Stimulated activated CD8-positive, alpha-beta memory T cell treated with anti-CD3 and anti-CD28 coated beads, Interleukin-15, amount 100 ng/mL, for 4 hours (primary cell): ENCODE results near the gene JARID2.

Source experiments
- DNase-seq, 2 donors: peaks; one replicate each; pipeline ENCODE4 v3.0.0-alpha.2; 2020; ENCODE audit warnings: low read depth in 2 of 2

Gene JARID2

GRCh38 chr6:15462717-15463525, 217.1 kb downstream of the JARID2 start:
- DNase-seq, result no peak

DNA sequence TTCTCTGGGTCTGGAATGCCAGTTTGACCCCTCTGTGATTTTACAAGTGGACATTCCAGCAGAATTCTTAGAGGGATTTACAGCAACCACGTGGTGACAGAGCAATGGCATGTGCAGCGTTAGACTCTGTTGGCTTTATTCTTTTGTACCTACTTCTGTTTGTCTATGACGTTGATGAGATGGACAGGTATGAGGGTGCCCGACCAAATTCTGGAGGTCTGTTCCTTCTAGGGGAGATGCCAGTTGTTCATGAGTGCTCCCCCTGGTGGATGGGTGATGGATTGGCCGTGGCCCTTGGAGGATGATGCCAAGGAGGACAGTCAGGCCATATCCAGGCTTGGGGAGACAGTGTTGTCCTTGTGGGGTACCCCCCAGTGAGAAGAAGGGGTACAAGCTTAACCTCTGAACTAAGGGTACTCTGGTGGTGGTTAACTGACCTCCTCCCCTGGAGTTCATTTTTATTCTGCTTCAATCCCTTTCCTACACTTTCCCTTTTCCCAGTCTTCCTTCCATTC, 218.4 kb downstream of the JARID2 start:
- peak in 1 of 2 donors; percentile 18 for DNase-seq

GRCh38 chr6:15465212-15465611, 219.3 kb downstream of the JARID2 start:
- no peak for DNase-seq

GRCh38 chr6:15470746-15471145, 224.9 kb downstream of the JARID2 start:
- no peak for DNase-seq

DNA sequence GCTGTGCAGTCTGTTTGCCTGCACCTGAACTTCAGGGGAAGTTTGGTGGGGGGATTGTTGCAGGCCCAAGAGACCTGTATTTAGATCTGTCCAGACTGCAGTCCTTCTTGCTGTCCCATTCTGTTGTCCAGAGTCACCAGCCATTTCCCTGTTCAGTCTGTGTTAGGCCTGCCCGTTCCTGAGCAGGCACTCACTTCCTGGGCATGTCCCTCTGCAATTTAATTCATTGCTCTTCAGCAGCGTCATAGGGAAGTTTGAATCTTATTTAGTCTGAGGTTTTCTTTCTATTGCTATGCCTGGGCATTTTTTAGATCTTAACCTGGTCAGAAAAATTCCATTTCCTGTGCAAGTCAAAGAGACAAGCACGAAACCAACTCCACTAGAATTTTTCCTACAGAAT, 226.8 kb downstream of the JARID2 start:
- DNase-seq, result no peak

- DNase-seq, result no peak
Observed at GRCh38 chr6:15473174-15473573, 227.3 kb downstream of the JARID2 start.

DNA sequence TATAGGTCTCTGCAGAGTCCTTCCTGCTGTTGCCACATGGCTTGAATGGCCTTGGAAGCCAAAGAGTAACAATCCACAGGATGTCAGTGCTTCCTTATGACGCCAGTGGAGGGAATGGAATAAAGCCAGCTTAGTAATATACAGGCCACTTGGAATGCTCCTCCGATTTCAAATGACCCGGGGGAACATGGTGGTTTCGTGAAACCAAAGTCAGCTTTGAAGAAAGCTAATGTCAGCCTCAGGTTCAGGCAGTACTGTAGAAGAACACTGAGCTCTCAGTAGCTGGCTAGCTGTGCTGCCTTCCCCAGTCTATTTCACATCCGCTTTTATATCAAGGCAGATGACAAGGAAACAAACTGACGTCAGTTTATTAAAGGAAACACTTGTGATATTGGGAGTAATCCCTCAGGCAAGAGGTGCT, 227.9 kb downstream of the JARID2 start:
- DNase-seq, result no peak

DNA sequence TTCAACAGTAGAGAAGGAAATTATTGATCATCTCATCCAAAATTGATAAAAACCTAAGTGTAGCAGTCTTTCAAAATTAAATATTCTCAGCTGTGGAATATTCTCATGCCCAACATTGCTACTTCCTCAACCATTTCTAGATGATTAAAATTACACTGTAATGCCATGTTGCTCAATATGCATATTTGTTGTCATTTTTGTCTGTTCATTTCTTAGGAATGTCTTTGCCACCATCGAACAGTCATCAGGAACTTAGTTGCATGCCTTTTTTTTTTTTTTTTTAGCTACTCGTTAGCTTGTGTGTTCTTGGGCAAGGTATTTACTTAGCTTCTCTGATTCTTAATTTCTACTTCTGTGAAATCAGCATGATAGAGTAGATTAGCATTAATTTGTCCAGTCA, 228.3 kb downstream of the JARID2 start:
- DNase-seq, result no peak

DNA sequence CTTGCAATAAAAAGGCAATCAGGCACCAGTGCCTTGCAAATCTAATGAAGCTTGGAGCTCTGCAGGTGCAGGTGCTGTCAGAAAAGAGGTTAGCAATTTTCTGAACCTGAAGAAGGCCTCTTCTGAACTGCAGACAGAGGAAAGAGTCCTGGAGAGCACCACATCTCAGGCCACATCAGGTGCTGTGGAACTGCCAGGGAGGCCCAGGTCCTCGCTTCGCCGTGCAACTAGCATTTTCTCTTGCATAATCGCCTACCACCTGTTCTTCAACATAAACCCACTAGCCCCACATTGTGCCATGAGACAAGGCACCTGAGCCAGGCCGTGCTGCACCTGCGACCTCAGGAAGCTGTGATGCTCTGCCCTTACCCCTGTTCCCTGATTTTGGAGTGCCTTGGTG, 229.4 kb downstream of the JARID2 start:
- no peak for DNase-seq

DNA sequence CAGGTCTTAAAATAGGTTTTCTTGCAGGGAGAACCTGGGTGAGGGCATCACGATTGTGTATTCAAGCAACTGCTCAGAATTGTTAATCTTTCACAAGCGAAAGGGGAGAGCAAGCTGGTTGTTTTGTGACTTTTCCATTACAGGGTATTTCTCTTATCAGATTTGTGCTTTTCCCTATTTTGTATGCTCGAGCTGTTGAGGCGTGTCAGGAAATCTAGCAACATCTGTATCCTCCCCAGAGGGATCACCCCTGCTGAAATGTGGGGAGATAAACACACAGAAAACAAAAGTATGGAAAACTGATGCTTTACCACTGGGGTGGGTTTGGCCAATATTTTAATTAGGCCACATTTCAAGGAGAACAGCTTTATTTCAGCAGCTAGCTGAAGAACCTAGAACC, 230.0 kb downstream of the JARID2 start:
- DNase-seq, result no peak

GRCh38 chr6:15476631-15477380, 230.9 kb downstream of the JARID2 start:
- no peak for DNase-seq

- DNase-seq, result no peak
Observed at GRCh38 chr6:15477746-15478145, 231.9 kb downstream of the JARID2 start.

GRCh38 chr6:15479761-15480160, 233.9 kb downstream of the JARID2 start:
- no peak for DNase-seq

DNA sequence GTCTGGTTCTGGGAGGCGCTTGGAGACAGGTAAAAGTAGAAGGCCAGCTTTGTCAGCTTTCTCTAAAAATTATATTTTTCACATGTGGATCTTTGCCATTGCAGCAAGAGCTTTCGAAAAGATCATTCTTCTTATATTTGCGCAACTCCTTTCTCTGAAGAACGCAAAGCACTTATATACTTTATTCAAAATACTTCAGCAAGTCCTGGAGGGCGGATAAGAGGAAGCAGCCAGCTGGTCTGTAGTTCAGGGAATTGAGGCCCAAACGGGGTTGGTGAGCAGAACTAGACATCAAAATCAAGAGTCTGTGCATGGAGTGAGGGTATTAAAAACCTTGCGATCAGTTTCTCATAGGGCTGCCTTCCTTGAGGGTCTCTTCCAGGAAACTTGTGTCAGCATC, 234.7 kb downstream of the JARID2 start:
- no peak for DNase-seq

DNA sequence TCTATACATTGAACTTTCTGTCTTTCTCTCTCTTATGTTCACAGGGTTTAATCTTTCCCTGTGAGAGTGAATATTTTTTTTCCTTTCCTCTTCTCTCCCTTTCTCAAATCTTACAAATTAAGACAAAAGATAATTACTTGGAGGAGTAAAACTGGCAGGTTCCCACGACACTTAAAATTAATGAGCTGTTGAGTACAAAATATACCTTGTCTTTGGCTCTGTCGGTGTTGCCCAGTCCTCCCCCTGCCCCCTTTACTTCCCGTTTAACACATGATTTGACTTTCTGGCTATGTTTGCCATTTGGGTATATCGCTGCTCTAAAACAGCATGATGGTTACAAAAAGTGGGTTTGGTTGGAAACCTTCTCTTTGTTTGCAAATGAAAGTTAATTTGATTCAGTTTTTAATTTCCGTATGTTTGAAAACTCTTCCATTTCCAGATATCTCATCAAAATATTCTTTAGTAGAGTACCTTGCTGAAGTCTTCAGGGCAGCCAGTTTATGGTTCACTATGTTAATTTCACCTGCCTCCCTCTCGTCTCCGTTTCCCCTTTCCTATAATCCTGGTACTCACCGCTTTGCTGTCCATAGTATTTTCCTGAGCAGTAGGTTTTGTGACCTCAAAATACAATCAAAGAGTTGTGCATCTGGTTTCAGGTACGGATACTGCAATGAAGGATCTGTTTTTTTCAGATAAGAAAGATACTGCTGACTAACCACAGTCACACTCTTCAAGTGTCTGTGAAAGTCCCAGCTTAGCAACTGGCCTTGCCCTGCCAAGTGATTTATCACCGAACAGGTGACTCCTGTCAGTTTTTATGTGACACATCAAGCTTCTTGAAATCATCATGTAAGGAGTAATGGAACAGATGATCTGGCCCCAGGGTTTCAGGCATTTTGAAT, 235.8 kb downstream of the JARID2 start:
- peak in 1 of 2 donors; percentile 11 for DNase-seq

DNA sequence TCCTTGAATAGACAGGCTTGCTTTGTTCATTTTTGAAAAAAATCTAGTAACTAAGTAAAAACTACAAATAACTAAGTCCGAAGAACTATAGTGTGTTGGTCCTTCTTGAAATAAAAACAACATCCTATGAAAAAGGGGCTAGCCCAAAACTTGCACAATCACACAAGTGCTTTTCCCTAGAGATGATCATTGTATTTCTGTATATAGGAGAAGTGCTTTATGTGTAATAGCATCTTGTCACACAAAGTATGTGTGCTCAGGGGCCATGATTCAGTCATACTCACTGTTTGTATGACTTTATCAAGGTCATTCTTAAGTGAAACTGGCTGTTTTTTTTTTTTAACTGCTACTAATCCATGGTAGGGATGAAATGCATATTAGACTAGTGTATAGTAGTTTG, 237.2 kb downstream of the JARID2 start:
- DNase-seq, result no peak

GRCh38 chr6:15484140-15484539, 238.3 kb downstream of the JARID2 start:
- no peak for DNase-seq

GRCh38 chr6:15484821-15485220, 239.0 kb downstream of the JARID2 start:
- DNase-seq, result no peak

DNA sequence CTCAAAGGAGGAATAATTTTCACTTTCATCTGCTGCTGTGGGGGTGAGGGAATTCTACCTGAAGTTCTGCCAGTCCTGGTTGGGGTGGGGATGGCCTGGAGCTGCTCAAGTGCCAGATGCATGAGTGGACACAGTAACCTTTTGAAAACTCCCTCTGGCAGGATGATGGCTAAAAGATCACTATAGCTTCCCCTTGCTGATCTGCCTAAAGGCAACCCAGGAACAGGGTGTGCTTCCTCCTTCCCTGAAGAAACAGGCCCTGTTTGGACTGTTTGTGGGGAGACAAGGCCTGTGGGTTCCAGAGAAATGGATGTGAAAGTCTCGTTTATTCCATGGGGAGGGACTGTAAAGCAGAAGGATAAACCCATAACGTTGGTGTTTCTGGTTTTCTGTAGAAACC, 240.1 kb downstream of the JARID2 start:
- DNase-seq, result no peak

DNA sequence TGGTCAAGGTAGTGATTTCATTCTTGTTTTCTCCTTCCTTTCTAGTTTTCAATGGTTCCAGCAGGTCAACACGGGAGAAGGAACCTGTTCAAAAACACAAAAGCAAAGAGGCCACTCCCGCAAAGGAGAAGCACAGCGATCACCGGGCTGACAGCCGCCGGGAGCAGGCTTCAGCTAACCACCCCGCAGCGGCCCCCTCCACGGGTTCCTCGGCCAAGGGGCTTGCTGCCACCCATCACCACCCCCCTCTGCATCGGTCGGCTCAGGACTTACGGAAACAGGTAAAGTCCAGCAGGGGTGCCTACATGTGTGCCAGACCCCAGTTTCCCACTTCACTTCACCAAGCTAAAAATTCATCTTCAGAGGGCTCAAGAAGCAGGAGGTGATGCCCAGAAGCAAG, 241.4 kb downstream of the JARID2 start:
- DNase-seq, result no peak

DNA sequence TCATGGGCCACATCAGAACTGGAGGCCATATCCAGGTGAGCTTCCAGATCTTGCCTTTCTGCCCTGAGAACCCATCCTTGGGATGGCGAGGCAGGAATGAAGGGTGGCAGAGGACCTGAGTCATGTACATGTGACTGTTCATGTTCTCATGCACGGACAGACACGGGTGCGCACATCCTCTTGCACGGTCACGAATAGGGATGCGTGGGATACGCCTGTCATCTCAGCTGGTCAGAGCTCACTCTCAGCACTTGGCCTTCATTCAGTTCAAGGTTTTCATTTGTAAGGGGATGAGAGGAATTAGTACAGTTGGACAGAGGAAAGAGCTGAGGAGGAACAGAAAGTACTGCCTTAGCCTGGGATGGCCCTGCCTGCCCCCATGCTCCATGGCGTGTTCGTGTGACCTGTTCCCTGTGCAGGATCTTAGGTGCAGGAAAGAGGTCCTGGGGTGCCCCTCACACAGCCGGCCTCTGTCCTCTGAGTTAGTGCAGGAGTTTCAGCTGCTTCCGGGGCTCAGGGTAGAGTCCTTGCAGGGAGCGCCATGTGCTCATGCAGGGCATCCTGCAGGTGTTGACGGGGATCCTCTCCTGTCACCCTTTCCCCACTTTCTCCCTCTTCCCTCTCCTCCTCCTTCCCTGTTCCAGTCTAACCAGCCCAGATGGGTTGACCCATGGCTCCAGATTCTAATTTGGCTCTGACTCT, 243.5 kb downstream of the JARID2 start:
- no peak for DNase-seq
